GM18499 (cell line): ENCODE data around the gene LCE2C.

Source experiments
- ATAC-seq: cut with Tn5 transposase; IDR thresholded peaks from one replicate; pipeline ENCODE4 v1.9.1; 2021; ENCODE audit warnings: moderate number of reproducible peaks; ENCODE audit not compliant: insufficient read depth, unreplicated experiment

Gene LCE2C

DNA sequence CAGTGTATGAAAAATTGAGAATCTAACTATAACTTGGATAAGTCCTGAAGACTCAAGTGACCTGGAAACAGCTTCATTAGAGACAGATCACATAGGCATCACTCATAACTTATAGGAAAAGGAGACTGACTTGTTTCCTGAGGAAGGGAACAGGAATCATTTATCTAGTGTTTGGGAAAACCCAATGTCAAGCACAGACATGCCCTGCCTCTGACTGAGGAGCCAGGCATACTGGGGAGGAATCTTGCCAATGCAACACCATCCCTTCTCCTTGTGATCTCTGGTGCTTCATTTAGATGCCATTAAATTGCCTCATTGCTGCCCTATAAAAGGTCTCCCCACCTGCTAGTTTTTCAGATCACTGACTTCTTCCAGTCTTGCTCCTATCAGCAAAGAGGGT lies 43.2 kb downstream of the LCE2C start:
- ATAC-seq = no peak

DNA sequence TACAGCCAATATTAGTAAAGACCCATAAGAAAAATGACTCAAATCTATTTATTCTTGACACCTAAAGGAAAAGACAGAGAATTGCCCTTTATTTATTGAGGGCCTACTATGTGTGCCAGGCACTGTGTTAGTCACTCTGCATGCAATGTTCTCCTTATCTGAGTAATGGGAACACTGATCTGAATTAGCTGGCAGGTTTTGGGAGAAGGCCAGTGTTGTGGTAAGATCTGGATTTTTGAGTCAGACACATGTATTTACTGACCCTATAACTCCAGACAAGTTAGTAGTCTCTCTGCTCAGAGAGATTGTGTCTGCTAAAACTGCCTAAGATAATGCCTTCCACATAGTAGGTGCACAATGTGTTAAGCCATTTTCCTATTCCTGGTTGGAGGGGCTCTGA lies 50.2 kb downstream of the LCE2C start:
- no peak for ATAC-seq
